GM18519 (cell line): ENCODE data around the gene ZNF160.

Experiments used
- ATAC-seq: cut with Tn5 transposase; IDR thresholded peaks from one replicate; pipeline ENCODE4 v1.9.1; 2021; ENCODE audit warnings: mild to moderate bottlenecking, moderate library complexity; ENCODE audit not compliant: unreplicated experiment, low FRiP score

The ZNF160 gene

GRCh38 chr19:53094754-53095575 lies 8.3 kb downstream of the ZNF160 start:
- ATAC-seq = no peak

DNA sequence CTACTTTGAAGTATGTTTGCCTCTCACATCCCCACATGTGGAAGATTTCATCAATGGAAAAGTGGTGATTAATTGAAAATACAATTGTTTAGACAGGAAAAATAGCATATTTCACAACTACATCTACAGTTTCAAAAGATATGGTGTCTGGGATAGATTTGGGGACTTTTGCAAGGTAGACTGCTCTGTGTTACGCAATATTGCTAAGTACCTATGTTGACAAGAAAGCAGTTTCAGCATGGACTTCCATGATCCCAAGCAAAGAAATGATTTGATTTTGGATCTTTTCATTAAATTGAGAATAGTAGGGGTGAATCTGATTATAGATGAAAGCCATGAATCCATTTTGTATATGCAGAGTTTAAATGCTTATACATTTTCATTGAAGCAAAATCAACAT lies 10.5 kb downstream of the ZNF160 start:
- no peak for ATAC-seq

- no peak for ATAC-seq
Measured at GRCh38 chr19:53091413-53092254, 11.6 kb downstream of the ZNF160 start.

- ATAC-seq = no peak
Measured at GRCh38 chr19:53088091-53088490, 15.1 kb downstream of the ZNF160 start.

DNA sequence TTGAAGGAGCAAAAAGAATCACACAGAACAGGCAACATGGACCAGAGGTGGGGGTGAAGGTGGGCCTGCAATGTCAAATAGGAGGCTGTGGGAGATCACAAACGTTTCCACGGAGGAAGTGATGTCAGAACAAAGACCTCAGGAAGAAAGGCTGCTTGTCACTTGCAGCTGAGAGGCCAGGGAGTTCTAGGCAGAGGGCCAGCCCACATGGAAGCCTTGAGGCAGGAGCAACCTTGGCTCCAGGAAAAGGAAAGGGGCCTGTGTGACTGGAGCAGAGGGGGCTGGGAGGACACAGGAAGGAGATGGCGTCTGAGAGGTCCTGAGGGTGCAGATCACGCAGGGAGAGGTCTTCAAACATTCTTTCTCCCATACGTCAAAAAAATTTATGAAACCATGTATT lies 16.3 kb downstream of the ZNF160 start:
- no peak for ATAC-seq

- ATAC-seq = no peak
Measured at GRCh38 chr19:53085496-53085895, 17.7 kb downstream of the ZNF160 start.

DNA sequence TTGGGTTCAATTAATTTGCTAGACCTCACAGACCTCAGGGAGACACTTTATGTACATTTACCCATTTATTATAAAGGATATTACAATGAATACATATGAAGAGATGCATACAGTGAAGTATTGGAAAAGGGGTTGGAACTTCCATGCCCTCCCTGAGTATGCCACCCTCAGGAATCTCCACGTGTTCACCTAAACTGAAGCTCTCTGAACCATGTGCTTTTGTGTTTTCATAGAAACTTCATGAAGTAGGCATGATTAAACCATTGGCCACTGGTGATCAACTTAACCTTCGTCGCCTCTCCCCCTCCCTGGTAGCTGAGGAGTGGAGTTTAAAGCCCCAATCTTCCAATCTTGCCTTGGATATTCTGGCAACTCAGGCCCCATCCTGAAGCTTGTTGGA lies 20.3 kb downstream of the ZNF160 start:
- no peak for ATAC-seq

DNA sequence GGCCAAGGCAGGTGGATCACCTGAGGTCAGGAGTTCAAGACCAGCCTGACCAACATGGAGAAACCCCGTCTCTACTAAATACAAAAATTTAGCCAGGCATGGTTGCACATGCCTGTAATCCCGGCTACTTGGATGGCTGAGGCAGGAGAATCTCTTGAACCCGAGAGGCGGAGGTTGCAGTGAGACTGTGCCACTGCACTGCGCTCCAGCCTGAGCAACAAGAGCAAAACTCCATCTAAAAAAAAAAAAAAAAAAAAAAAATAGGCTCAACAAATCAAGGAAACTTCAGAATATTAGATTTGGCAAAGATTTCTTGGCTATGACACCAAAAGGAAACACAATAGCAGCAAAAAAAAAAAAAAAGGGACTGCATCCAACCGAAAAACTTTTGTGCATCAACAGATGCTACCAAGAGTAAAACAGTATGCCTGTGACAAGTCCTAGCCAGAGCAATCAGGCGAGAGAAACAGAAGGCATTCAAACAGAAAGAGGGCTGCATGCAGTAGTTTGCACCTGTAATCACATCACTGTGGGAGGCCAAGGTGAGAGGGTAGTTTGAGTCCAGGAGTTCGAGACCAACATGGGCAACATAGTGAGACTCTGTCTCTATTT lies 23.8 kb downstream of the ZNF160 start:
- ATAC-seq = no peak

- ATAC-seq = no peak
Measured at GRCh38 chr19:53078668-53079067, 24.6 kb downstream of the ZNF160 start.

- ATAC-seq = no peak
Measured at GRCh38 chr19:53076984-53077383, 26.2 kb downstream of the ZNF160 start.

- ATAC-seq = no peak
Measured at GRCh38 chr19:53068834-53069233, 34.4 kb downstream of the ZNF160 start.

GRCh38 chr19:53068199-53068598 lies 35.0 kb downstream of the ZNF160 start:
- no peak for ATAC-seq

- no peak for ATAC-seq
Measured at GRCh38 chr19:53057904-53058580, 45.2 kb downstream of the ZNF160 start.

DNA sequence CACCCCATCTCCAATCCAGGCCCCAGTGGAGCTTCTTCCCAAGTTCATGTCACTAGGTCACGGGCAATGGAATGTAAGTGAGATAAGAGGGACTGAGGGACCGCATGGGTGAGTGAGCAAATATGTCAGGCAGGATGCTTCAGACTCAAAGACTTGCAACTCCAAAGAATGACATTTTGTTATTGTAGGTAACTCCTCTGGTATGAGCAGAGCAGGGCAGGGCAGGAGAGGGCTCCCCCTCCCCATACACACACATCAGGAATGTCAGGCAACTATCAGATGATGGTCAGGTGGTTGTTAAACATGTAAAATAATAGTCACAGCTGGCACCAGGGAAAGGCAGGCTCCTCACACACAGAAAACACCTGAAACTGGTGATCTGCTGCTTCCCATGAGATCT lies 48.1 kb downstream of the ZNF160 start:
- no peak for ATAC-seq

DNA sequence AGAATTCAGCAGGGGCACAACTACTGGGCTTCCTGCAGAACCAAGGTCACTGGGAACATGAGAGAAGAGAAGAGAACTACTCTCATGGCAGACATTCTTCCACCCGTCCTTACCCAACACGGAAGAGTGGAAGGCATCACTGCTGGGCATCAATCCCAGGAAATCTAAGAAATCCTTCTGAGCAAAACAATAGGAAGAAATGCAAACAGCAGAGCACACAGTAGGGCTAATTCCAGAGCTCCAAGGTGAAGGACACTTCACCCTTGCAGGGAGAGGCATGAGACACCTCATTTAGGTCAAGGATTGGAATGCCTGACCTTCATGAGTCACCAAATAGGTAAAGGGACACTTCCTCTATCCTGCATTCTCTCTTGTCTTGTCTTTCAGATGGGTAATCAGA lies 55.8 kb downstream of the ZNF160 start:
- no peak for ATAC-seq

DNA sequence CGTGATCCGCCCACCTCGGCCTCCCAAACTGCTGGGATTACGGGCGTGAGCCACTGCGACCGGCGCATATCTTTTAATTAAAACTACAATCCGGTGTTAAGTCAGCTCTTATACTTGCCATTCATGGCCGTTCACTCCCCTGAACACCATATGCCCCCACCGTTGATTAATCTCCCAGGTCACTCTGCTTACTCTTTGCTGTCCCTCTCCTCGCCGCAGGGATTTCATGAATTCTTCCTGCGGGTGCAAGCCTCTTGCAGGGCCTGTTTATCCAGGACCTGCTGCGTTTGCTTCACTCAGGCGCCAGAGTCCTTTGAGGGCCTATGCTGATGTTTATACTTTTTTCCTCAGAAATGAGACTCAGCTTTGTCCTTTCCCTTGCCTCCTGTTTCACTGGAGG lies 57.7 kb downstream of the ZNF160 start:
- no peak for ATAC-seq

- ATAC-seq = no peak
Measured at GRCh38 chr19:53041366-53041765, 61.9 kb downstream of the ZNF160 start.

- ATAC-seq = no peak
Measured at GRCh38 chr19:53037101-53038097, 65.8 kb downstream of the ZNF160 start.

- no peak for ATAC-seq
Measured at GRCh38 chr19:53034948-53035675, 68.1 kb downstream of the ZNF160 start.
